ENCODE measurements around the gene SFXN2.

GRCh38 chr10:102675011-102675665, 39.3 kb upstream of the SFXN2 start:
- TF ChIP-seq RXRA (IDR thresholded peaks at IDR 0.05; ENCODE audit: borderline replicate concordance, low read depth) (no peak), CTCF (IDR thresholded peaks at IDR 0.05) (no peak), TEAD4 (IDR thresholded peaks at IDR 0.05; ENCODE audit: borderline replicate concordance, insufficient read depth) (no peak), SMC3 (IDR thresholded peaks at IDR 0.05; ENCODE audit: low read depth, low read length) (no peak; the same call in 1 of the 2 replicates), POLR2AphosphoS5 (IDR thresholded peaks at IDR 0.05; ENCODE audit: low read depth, low read length) (no peak), GABPA (IDR thresholded peaks at IDR 0.05; ENCODE audit: low read depth) (no peak), RCOR1 (IDR thresholded peaks at IDR 0.05; ENCODE audit: low read length) (no peak), RFX5 (IDR thresholded peaks at IDR 0.05; ENCODE audit: low read length) (no peak), YY1 (IDR thresholded peaks at IDR 0.05; ENCODE audit: low read depth) (no peak), USF1 (IDR thresholded peaks at IDR 0.05; ENCODE audit: borderline replicate concordance, low read depth) (no peak), NRF1 (IDR thresholded peaks at IDR 0.05; ENCODE audit: low read depth, low read length) (no peak)
- TF ChIP-seq, protein P1, sequence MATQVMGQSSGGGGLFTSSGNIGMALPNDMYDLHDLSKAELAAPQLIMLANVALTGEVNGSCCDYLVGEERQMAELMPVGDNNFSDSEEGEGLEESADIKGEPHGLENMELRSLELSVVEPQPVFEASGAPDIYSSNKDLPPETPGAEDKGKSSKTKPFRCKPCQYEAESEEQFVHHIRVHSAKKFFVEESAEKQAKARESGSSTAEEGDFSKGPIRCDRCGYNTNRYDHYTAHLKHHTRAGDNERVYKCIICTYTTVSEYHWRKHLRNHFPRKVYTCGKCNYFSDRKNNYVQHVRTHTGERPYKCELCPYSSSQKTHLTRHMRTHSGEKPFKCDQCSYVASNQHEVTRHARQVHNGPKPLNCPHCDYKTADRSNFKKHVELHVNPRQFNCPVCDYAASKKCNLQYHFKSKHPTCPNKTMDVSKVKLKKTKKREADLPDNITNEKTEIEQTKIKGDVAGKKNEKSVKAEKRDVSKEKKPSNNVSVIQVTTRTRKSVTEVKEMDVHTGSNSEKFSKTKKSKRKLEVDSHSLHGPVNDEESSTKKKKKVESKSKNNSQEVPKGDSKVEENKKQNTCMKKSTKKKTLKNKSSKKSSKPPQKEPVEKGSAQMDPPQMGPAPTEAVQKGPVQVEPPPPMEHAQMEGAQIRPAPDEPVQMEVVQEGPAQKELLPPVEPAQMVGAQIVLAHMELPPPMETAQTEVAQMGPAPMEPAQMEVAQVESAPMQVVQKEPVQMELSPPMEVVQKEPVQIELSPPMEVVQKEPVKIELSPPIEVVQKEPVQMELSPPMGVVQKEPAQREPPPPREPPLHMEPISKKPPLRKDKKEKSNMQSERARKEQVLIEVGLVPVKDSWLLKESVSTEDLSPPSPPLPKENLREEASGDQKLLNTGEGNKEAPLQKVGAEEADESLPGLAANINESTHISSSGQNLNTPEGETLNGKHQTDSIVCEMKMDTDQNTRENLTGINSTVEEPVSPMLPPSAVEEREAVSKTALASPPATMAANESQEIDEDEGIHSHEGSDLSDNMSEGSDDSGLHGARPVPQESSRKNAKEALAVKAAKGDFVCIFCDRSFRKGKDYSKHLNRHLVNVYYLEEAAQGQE (IDR thresholded peaks at IDR 0.05; ENCODE audit: low read depth, low read length), result no peak
